ENCODE measurements around the gene TSKS.

Gene TSKS

GRCh38 chr19:49772850-49773432 lies 9.8 kb upstream of the TSKS start:
- peaks cover 34% of the 10 kb centered on the region for H3K79me2 ChIP-seq (ENCODE audit: low read length)

DNA sequence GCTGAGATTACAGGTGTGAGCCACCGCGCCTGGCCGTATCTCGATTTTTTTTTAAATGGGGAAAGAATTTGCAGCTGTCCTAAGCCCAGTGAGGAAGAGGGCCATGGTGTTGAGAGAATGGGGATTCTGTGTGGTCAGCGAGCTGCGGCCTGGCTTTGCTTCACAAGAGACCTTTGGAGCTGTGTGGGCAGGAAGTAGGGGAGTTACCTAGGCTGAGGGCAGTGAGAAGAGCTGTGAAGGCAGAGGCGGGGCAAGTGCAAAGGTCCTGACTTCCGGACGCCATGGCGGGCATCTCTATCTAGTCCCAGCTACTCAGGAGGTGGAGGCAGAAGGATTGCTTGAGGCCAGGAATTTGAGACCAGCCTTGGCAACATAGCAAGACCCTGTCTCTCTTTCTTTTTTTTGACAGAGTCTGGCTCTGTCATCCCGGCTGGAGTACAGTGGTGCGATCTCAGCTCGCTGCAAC lies 8.6 kb upstream of the TSKS start:
- TF ChIP-seq CTCF (IDR thresholded peaks at IDR 0.05; ENCODE audit: low read length): no peak
- TF ChIP-seq EZH2phosphoT487 (IDR thresholded peaks at IDR 0.05; ENCODE audit: low read length): no peak
- TF ChIP-seq EZH2 (optimal IDR thresholded peaks at IDR 0.05; ENCODE audit: low read depth, low read length): no peak
- Histone ChIP-seq H4K20me1 (ENCODE audit: insufficient read depth, low read length) (no peaks in the 10 kb centered on the region), H3K36me3 (replicated peaks; ENCODE audit: insufficient read depth, low read length) (no peaks in the 10 kb centered on the region), H3K4me1 (ENCODE audit: low read length) (peaks cover 5% of the 10 kb centered on the region; the same call in 1 of the 2 replicates), H3K4me3 (ENCODE audit: low read length) (no peak overlapping the region), H3F3A (ENCODE audit: insufficient read depth, low read length) (no peaks in the 10 kb centered on the region), H3K27me3 (replicated peaks; ENCODE audit: insufficient read depth, low read length) (no peaks in the 10 kb centered on the region), H3K27ac (ENCODE audit: low read length) (no peak overlapping the region), H3K9me2 (replicated peaks; ENCODE audit: insufficient read depth, low read length) (no peaks in the 10 kb centered on the region), H3K9ac (ENCODE audit: low read length) (no peak overlapping the region), H3K4me2 (ENCODE audit: low read depth, low read length) (no peak overlapping the region), H2AFZ (ENCODE audit: low read length) (no peak overlapping the region), H3K79me2 (ENCODE audit: low read length) (peaks cover 44% of the 10 kb centered on the region), H3K9me3 (replicated peaks; ENCODE audit: insufficient read depth, low read length) (no peaks in the 10 kb centered on the region)
- no peak for DNase-seq

More at GRCh38 chr19:49772850-49773432, 9.8 kb upstream of the TSKS start:
- no peaks in the 10 kb centered on the region for H3F3A ChIP-seq (ENCODE audit: insufficient read depth, low read length)
- DNase-seq: no peak
- no peak overlapping the region for H3K4me3 ChIP-seq (ENCODE audit: low read length)
- peaks cover 2% of the 10 kb centered on the region; the same call in 1 of the 2 replicates for H3K4me1 ChIP-seq (ENCODE audit: low read length)
- H3K27me3 ChIP-seq (replicated peaks; ENCODE audit: insufficient read depth, low read length): no peaks in the 10 kb centered on the region
- H3K9ac ChIP-seq (ENCODE audit: low read length): no peak overlapping the region
- no peaks in the 10 kb centered on the region for H4K20me1 ChIP-seq (ENCODE audit: insufficient read depth, low read length)
- no peaks in the 10 kb centered on the region for H3K9me3 ChIP-seq (replicated peaks; ENCODE audit: insufficient read depth, low read length)
- no peaks in the 10 kb centered on the region for H3K36me3 ChIP-seq (replicated peaks; ENCODE audit: insufficient read depth, low read length)
- H3K27ac ChIP-seq (ENCODE audit: low read length): no peak overlapping the region
- no peak for TF ChIP-seq EZH2 (optimal IDR thresholded peaks at IDR 0.05; ENCODE audit: low read depth, low read length)
- no peak for TF ChIP-seq CTCF (IDR thresholded peaks at IDR 0.05; ENCODE audit: low read length)
- TF ChIP-seq EZH2phosphoT487 (IDR thresholded peaks at IDR 0.05; ENCODE audit: low read length): no peak
- H3K9me2 ChIP-seq (replicated peaks; ENCODE audit: insufficient read depth, low read length): no peaks in the 10 kb centered on the region
- H2AFZ ChIP-seq (ENCODE audit: low read length): no peak overlapping the region
- H3K4me2 ChIP-seq (ENCODE audit: low read depth, low read length): no peak overlapping the region

DNA sequence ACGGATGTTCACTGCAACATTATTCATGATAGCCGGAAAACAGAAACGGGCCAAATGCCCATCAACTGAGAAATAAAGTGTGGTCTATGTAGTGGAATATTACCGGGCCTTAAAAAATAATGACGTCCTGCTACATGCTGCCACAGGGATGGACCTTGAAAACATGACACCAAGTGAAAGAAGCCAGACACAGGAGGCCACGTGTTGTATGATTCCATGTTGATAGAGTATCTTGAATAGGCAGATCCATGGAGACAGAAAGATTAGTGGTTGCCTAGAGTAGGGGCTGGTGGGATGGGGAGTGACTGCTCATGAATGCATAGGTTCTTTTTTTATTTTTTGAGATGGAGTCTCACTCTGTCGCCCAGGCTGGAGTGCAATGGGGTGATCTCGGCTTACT lies 7.4 kb upstream of the TSKS start:
- TF ChIP-seq CTCF (IDR thresholded peaks at IDR 0.05; ENCODE audit: low read length): no peak
- TF ChIP-seq EZH2 (optimal IDR thresholded peaks at IDR 0.05; ENCODE audit: low read depth, low read length): no peak
- TF ChIP-seq EZH2phosphoT487 (IDR thresholded peaks at IDR 0.05; ENCODE audit: low read length): no peak
- no peaks in the 10 kb centered on the region for H3K27me3 ChIP-seq (replicated peaks; ENCODE audit: insufficient read depth, low read length)
- H4K20me1 ChIP-seq (ENCODE audit: insufficient read depth, low read length): no peaks in the 10 kb centered on the region
- peaks cover 9% of the 10 kb centered on the region for H3K4me1 ChIP-seq (ENCODE audit: low read length)
- H3K79me2 ChIP-seq (ENCODE audit: low read length): peaks cover 44% of the 10 kb centered on the region
- H3K4me2 ChIP-seq (ENCODE audit: low read depth, low read length): no peak overlapping the region
- H3K9me2 ChIP-seq (replicated peaks; ENCODE audit: insufficient read depth, low read length): no peaks in the 10 kb centered on the region
- H3K9ac ChIP-seq (ENCODE audit: low read length): no peak overlapping the region
- H3K4me3 ChIP-seq (ENCODE audit: low read length): no peak overlapping the region
- H3K36me3 ChIP-seq (replicated peaks; ENCODE audit: insufficient read depth, low read length): no peaks in the 10 kb centered on the region
- H3K27ac ChIP-seq (ENCODE audit: low read length): no peak overlapping the region
- no peak overlapping the region for H2AFZ ChIP-seq (ENCODE audit: low read length)
- no peak for DNase-seq
- 0 out of 2 replicates have a peak, but pooled peaks cover 5% of the 10 kb centered on the region for H3F3A ChIP-seq (ENCODE audit: insufficient read depth, low read length)
- no peaks in the 10 kb centered on the region for H3K9me3 ChIP-seq (replicated peaks; ENCODE audit: insufficient read depth, low read length)
